Measurements from ENCODE around the gene SLC5A2. TPM values are rescaled to one million over a fixed set of nuclear protein-coding genes. Genes with fewer than 3 reads are reported as not detected.

SLC5A2 gene
- total RNA-seq, 1 donor from 2014 or later, result under 0.01 TPM

DNA sequence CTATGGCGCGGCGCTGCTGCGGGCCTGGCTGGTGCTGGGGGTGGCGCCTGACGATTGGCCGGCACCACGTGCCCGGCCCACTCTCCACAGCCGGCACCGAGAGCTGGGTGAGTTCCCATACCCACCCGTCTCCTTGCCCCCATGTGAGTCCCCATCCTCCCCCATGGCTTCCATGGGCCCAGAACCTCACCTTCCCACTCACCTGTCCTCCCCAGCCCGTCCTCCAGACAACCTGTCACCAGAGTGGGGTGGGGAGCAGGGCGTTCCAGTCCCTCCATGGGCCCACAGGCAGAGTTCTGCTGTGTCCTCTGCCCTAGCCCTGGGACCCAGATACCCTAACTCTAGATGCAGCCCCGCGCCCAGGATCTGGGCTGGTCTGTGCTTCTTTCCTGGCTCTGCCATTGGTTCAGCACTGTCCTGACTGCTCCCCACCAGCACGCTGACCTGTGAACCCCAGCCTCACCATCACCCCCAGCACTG is 18.1 kb upstream of the SLC5A2 start:
- Histone ChIP-seq H3K4me3 (ENCODE audit: low read depth, low read length) (no peak overlapping the region), H3K36me3 (ENCODE audit: control insufficient read depth, insufficient read depth, low read length) (peaks cover 11% of the 10 kb centered on the region), H3K27me3 (ENCODE audit: control insufficient read depth, insufficient read depth, low read length) (no peaks in the 10 kb centered on the region)
- FAIRE-seq, result no peak
- no peak for DNase-seq (ENCODE audit: low read depth)
- TF ChIP-seq, protein P1, sequence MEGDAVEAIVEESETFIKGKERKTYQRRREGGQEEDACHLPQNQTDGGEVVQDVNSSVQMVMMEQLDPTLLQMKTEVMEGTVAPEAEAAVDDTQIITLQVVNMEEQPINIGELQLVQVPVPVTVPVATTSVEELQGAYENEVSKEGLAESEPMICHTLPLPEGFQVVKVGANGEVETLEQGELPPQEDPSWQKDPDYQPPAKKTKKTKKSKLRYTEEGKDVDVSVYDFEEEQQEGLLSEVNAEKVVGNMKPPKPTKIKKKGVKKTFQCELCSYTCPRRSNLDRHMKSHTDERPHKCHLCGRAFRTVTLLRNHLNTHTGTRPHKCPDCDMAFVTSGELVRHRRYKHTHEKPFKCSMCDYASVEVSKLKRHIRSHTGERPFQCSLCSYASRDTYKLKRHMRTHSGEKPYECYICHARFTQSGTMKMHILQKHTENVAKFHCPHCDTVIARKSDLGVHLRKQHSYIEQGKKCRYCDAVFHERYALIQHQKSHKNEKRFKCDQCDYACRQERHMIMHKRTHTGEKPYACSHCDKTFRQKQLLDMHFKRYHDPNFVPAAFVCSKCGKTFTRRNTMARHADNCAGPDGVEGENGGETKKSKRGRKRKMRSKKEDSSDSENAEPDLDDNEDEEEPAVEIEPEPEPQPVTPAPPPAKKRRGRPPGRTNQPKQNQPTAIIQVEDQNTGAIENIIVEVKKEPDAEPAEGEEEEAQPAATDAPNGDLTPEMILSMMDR (IDR thresholded peaks at IDR 0.05; ENCODE audit: insufficient read depth, low read length, severe bottlenecking), result no peak

DNA sequence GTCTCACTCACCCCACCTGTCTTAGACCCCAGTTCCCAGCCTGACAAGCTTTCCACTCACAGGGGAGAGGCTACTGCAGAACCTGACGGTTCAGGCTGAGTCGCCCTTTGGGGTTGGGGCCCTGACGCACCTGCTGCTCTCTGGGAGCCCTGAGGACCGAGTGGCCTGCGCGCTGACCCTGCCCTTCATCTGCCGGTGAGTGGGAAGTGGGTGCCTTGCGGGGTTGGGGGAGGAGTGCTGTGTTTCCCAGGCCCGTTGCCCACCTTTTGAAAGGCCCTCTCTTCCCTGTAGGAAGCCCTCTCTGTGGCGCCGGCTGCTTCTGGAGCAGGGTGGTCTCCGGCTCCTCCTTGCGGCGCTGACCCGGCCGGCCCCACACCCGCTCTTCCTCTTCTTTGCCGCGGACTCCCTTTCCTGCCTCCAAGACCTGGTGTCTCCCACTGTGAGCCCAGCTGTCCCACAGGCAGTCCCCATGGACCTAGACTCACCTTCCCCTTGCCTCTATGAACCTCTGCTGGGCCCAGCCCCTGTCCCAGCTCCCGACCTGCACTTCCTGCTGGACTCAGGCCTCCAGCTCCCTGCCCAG is 17.0 kb upstream of the SLC5A2 start:
- TF ChIP-seq, protein P1 (IDR thresholded peaks at IDR 0.05; ENCODE audit: insufficient read depth, low read length, severe bottlenecking), result no peak
- no peak overlapping the region for H3K4me3 ChIP-seq (ENCODE audit: low read depth, low read length)
- FAIRE-seq, result no peak
- no peak for DNase-seq (ENCODE audit: low read depth)
- H3K27me3 ChIP-seq (ENCODE audit: control insufficient read depth, insufficient read depth, low read length), result no peaks in the 10 kb centered on the region
- H3K36me3 ChIP-seq (ENCODE audit: control insufficient read depth, insufficient read depth, low read length), result peaks cover 11% of the 10 kb centered on the region

DNA sequence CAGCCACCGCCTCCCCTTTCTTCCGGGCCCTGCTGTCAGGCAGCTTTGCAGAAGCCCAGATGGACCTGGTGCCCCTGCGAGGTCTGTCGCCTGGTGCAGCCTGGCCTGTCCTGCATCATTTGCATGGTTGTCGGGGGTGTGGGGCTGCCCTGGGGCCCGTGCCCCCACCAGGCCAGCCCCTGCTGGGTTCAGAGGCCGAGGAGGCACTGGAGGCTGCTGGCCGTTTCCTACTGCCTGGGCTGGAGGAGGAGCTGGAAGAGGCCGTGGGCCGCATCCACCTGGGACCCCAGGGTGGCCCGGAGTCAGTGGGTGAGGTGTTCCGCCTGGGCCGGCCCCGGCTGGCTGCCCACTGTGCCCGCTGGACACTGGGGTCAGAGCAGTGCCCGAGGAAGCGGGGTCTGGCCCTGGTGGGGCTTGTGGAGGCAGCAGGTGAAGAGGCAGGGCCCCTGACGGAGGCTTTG is 16.5 kb upstream of the SLC5A2 start:
- Histone ChIP-seq H3K27me3 (ENCODE audit: control insufficient read depth, insufficient read depth, low read length) (no peaks in the 10 kb centered on the region), H3K36me3 (ENCODE audit: control insufficient read depth, insufficient read depth, low read length) (peaks cover 11% of the 10 kb centered on the region), H3K4me3 (ENCODE audit: low read depth, low read length) (no peak overlapping the region)
- DNase-seq (ENCODE audit: low read depth) (no peak), FAIRE-seq (no peak)
- TF ChIP-seq, protein P1 (IDR thresholded peaks at IDR 0.05; ENCODE audit: insufficient read depth, low read length, severe bottlenecking), result no peak

DNA sequence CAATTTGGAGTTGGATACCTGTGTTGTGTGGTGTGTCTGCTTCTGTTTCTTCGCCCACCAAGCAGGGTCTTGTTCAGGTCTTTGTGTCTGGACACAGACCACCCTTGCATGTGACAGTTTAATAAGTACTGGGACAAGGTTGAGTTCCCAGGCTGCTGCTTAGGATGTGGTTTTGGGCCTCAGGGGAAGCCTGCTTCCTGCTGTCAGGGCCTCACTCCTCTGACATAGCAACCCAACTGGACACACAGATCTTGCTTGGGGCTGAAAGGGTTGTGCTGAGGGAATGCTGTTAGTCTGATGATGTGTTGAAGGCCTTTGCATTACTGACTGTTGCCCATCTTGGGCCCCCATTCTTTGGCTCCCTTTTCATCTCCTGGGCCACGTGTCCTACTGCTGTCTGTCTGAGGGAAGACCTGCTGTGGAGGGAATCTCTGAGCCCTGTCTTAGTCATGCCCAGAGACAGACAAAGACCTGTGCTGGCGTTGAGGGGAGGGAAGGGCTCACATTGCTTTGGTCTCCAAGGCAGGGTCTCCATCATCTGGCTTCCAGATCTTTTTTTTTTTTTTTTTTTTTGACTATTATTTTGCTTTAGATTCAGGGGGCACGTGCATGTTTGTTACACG is 15.7 kb upstream of the SLC5A2 start:
- TF ChIP-seq, protein P1 (IDR thresholded peaks at IDR 0.05; ENCODE audit: insufficient read depth, low read length, severe bottlenecking), result no peak
- Histone ChIP-seq H3K4me3 (ENCODE audit: low read depth, low read length) (no peak overlapping the region), H3K36me3 (ENCODE audit: control insufficient read depth, insufficient read depth, low read length) (peaks cover 6% of the 10 kb centered on the region), H3K27me3 (ENCODE audit: control insufficient read depth, insufficient read depth, low read length) (no peaks in the 10 kb centered on the region)
- DNase-seq (ENCODE audit: low read depth), result no peak
- FAIRE-seq, result no peak

DNA sequence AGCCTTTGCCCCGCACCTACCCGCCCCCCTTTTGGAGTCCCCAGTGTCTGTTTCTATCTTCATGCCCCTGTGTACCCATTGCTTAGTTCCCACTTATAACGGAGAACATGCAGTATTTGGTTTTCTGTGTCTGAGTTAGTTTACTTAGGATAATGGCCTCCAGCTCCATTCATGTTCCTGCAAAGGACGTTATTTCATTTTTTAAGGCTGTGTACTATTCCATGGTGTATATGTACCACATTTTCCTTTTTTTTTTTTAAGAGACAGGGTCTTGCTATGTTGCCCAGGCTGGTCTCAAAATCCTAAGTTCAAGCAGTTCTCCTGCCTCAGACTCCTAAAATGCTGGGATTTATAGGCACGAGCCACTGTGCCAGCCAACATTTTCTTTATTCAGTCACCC is 15.1 kb upstream of the SLC5A2 start:
- Histone ChIP-seq H3K27me3 (ENCODE audit: control insufficient read depth, insufficient read depth, low read length) (no peaks in the 10 kb centered on the region), H3K4me3 (ENCODE audit: low read depth, low read length) (no peak overlapping the region), H3K36me3 (ENCODE audit: control insufficient read depth, insufficient read depth, low read length) (peaks cover 3% of the 10 kb centered on the region)
- TF ChIP-seq, protein P1 (IDR thresholded peaks at IDR 0.05; ENCODE audit: insufficient read depth, low read length, severe bottlenecking), result no peak
- DNase-seq (ENCODE audit: low read depth), result no peak
- FAIRE-seq, result no peak
